Fibroblast of mammary gland (primary cell): ENCODE data around the gene AFMID.

ENCODE experiments used
- DNase-seq: peaks from one replicate; pipeline ENCODE4 v3.0.0-alpha.2; 2010; ENCODE audit warnings: low read depth
- H3K4me3 ChIP-seq: 2 replicates; pipeline ENCODE4 v1.5.1; 2011; ENCODE audit warnings: low read depth, mild to moderate bottlenecking, low read length, moderate library complexity; ENCODE audit not compliant: control insufficient read depth
- CTCF ChIP-seq: conservative IDR thresholded peaks from 2 replicates; pipeline ENCODE4 v1.5.1; 2011; ENCODE audit warnings: low read depth, low read length, inconsistent platforms; ENCODE audit not compliant: control insufficient read depth, insufficient read depth

AFMID gene

GRCh38 chr17:78211032-78211431, 23.9 kb downstream of the AFMID start:
- DNase-seq, result no peak
- TF ChIP-seq CTCF, result no peak
- H3K4me3 ChIP-seq, result no peak overlapping the region

DNA sequence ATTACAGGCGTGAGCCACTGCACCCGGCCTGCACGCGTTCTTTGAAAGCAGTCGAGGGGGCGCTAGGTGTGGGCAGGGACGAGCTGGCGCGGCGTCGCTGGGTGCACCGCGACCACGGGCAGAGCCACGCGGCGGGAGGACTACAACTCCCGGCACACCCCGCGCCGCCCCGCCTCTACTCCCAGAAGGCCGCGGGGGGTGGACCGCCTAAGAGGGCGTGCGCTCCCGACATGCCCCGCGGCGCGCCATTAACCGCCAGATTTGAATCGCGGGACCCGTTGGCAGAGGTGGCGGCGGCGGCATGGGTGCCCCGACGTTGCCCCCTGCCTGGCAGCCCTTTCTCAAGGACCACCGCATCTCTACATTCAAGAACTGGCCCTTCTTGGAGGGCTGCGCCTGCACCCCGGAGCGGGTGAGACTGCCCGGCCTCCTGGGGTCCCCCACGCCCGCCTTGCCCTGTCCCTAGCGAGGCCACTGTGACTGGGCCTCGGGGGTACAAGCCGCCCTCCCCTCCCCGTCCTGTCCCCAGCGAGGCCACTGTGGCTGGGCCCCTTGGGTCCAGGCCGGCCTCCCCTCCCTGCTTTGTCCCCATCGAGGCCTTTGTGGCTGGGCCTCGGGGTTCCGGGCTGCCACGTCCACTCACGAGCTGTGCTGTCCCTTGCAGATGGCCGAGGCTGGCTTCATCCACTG, 27.0 kb downstream of the AFMID start, which contains the start of gene BIRC5:
TSS of gene BIRC5 (plus strand) at position 238 of the 690 bp plus-strand sequence. CDS start at position 302, 64 bp downstream.
- DNase-seq, result peak; percentile 75
- peak within 1 kb of the TSS; percentile 91 for H3K4me3 ChIP-seq
- TF ChIP-seq CTCF, result no peak

DNA sequence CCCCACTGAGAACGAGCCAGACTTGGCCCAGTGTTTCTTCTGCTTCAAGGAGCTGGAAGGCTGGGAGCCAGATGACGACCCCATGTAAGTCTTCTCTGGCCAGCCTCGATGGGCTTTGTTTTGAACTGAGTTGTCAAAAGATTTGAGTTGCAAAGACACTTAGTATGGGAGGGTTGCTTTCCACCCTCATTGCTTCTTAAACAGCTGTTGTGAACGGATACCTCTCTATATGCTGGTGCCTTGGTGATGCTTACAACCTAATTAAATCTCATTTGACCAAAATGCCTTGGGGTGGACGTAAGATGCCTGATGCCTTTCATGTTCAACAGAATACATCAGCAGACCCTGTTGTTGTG, 27.5 kb downstream of the AFMID start:
- no peak for DNase-seq
- H3K4me3 ChIP-seq, result peak overlapping the region; percentile 91
- no peak for TF ChIP-seq CTCF

- TF ChIP-seq CTCF, result no peak
- H3K4me3 ChIP-seq, result no peak overlapping the region
- DNase-seq, result no peak
Observed at GRCh38 chr17:78219396-78220150, 32.4 kb downstream of the AFMID start.

- no peak overlapping the region for H3K4me3 ChIP-seq
- DNase-seq, result no peak
- TF ChIP-seq CTCF, result no peak
Observed at GRCh38 chr17:78223061-78223460, 35.9 kb downstream of the AFMID start.

DNA sequence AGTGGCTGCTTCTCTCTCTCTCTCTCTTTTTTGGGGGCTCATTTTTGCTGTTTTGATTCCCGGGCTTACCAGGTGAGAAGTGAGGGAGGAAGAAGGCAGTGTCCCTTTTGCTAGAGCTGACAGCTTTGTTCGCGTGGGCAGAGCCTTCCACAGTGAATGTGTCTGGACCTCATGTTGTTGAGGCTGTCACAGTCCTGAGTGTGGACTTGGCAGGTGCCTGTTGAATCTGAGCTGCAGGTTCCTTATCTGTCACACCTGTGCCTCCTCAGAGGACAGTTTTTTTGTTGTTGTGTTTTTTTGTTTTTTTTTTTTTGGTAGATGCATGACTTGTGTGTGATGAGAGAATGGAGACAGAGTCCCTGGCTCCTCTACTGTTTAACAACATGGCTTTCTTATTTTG, 36.6 kb downstream of the AFMID start:
- no peak for DNase-seq
- TF ChIP-seq CTCF, result no peak
- H3K4me3 ChIP-seq, result no peak overlapping the region
